Activated effector memory CD4-positive, alpha-beta T cell treated with anti-CD3 and anti-CD28 coated beads, Interleukin-2, amount 50 U/mL, for 16 hours (primary cell): ENCODE measurements around the gene CHD6.

Experiments used
- DNase-seq: peaks from one replicate; pipeline ENCODE4 v3.0.0-alpha.2; 2020

The CHD6 gene

GRCh38 chr20:41622584-41622983, 4.4 kb upstream of the CHD6 start:
- no peak for DNase-seq

DNA sequence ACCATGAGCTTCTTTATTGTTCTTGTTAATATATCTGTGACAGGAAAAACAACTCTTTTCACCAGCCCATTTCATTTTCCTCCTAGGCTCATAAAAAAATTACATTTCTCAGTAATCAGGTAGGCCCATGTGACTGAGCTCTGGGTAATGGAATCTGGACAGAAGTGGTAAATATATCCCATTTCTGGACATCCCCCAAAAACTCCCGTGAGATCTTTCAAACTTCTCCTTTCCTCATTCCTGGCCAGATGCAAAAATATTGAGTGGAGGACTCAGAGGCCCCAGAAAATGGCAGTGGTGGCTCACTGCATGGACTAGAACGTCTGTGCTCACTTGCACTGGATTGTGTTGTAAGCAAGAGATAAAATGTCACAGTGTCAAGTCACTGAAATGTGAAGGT, 3.8 kb upstream of the CHD6 start:
- DNase-seq = no peak

- DNase-seq = no peak
Observed at GRCh38 chr20:41621421-41621820, 3.2 kb upstream of the CHD6 start.

DNA sequence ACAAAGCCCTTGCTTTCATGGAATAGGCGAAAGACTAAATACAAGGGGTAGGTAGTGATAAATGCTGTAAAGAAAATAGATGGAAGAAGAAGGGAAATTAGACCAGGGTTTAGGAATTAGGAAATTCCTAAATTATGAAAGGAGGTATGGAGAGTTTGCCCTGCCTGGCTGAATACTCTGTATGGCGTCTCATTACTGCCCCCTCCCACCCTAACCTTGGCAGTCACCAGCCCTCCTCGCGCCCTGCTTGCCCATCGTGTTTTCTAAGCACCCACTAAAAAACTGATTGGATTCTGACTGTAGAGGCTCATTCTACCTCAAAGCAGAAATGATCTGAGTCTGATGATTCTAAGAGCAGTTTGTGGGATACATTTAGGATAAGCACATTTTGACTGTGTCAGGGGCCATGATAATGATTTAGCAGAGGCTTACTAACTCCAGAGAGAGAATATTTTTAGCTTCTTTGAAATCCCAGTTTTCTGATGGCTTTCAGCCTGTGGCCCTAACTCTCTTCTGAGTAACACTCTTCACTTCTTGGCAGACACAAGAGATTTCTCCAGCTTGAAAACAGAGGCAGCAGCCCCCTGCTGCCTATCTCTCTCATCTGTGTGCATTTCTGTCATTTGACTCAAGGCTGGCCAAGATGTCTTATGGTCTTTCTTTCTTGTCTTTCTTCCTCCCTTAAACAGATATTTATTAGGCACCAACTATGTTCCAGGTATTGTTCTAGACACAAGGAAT, 1.4 kb upstream of the CHD6 start:
- no peak for DNase-seq

- no peak for DNase-seq
Observed at GRCh38 chr20:41618807-41619311, 682 bp upstream of the CHD6 start.

- peak; percentile 80 for DNase-seq
Observed at GRCh38 chr20:41617059-41617901, 897 bp downstream of the CHD6 start.

DNA sequence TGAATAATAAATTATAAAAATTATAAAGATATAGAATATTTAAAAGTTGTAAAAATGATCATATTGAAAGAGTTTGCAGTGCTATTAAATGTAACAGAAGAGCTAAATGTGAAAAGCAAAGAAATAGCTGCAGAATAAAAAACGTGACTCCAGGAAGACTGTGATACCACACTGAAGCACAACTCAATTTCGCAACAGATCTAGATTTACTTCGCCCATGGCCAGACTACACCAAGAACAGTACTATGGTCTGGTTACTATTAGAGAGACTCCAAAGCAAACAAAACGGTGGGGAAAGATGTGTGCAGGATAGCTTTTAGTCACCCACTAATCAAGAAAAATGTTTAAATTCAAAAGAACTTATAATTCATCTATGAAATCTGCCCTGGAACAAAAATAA, 1.9 kb downstream of the CHD6 start:
- no peak for DNase-seq

DNA sequence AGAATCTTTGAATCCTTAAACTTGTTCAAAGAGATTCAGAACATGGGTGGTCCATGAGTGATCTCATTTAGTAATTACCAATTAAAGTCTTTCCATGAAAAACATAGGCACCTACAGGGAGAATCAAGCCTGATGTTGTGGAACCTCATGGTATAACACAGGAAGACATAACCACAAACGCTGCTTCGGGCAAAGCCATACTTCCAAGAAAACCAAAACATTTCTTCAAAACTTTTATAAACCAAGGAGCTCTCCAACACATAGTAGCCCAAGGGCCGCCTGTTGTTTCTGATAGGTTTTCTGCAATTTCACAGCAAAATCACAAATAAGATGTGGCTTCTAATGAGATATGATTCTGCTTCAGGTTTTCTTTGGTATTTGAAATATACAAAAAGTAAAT, 2.5 kb downstream of the CHD6 start:
- no peak for DNase-seq

GRCh38 chr20:41615110-41615509, 3.1 kb downstream of the CHD6 start:
- DNase-seq = no peak

GRCh38 chr20:41613321-41613720, 4.9 kb downstream of the CHD6 start:
- no peak for DNase-seq

DNA sequence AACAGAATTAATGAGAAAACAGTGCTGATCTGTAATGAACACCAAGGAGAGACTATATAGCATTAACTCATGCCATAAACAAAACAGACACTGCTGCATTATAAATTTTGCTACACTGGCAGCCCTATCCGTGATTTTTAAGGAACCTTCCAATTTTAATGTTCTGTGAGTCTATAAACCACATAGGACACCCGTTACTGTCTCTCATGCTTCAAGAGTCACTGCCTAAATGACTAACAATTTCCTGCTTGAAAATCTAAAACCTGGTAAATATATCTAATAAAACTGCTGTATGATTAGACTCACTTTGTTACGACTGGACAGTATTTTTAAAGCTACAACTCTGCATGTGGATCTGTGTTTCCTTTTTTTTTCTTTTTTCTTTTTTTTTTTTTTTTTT, 8.7 kb downstream of the CHD6 start:
- DNase-seq = no peak

DNA sequence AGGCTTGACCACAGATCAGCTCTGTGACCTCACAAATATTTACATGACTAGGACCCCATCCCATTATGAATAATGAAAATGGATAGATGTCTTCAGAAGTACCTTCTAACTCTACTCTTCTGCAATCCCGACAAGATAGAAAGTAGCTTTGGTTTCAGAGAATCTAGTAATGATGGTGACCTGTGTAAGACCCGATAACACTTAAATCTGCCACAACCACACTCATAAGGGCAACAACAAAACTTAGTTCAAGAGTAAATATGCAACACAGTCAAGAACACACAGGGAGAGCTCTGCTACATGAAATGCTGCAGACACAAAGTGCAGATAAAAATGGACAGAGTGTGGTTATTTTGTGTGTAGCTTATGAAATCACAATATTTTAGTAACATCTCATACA, 9.6 kb downstream of the CHD6 start:
- DNase-seq = no peak

DNA sequence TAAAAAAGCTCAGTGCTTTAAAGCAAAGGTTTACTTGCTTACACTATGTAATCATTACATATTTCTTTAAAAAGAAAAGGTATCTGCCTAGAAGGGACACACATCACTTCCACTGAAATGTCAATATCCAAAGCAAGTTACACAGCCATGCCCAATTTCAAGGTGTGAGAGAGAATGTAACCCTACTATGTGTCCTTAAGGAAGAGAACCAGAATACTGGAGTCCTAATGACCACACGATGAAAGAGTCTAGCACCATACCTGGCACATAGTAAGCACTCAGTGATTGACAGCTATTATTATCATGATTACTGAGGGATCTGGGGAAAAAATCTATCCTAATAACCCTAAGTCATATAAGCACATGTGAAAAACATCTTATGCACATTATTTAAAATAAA, 10.4 kb downstream of the CHD6 start:
- no peak for DNase-seq

DNA sequence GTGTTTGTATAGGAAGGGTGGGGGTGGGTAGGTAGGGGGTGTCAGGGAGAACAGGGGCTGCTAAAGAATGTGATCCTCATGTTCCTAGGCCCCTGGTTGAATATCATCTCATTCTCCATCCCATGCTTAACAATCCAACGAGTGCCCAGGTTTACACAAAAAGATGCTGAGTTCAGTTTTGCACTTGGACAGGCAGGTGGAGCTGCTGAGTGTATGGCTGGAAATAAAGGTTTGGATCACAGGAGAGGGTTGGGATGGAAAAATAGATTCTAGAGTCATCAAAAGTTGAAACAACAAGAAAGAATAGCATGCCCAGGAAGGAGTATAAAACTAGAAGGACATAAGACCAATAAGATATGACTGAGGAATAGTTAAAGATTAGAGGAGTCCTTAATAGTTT, 14.2 kb downstream of the CHD6 start:
- DNase-seq = no peak

DNA sequence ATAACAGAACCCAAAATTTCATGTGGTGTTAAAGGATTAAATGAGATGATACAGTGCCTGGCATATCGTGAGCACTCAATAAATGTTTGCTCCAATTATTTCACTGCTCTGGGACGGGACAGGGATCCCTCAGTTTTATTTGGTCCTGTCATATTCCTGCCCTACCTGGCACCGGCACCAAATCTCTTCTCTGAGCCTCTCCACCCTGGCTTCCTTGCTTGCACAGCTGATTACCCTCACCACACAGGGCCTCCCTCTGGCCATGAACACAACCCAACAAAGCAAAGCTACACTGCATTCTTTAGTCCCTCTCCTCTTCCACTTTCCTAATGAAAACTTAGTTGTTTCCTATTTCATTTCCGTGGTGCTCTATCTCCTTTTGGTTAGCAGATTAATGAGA, 16.4 kb downstream of the CHD6 start:
- no peak for DNase-seq

DNA sequence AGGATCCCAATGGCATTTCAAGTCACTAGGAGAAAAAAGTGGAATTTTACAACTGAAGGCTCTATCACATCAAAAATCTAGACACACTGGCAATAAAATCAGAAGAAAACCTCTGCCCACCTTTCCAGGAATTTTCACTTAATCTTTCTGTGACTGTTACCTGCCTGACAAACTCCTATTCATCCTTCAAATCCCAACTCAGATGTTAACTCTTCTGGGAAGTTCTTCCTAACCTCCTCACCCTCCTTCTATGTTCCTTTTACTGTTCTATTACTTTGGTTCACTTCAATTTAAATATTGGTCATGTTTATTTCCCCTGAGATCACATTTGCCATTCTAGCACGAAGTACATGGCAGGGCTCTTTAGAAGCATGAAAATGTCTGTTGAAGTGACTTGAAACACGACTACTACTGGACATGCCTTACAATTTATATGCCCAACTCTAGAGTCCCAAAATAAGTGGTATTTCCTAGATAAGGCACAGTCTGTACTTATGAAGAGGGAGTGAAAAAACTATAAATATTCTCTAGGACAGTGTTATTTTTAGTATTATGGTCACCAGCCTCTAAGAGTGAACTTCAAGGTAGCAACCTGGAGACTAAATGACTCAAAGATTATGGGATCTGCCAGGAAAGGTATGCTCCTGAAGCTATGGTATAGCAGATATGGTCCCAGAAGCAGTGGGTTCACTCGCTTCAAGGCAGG, 17.1 kb downstream of the CHD6 start:
- no peak for DNase-seq

- DNase-seq = no peak
Observed at GRCh38 chr20:41599699-41600104, 18.5 kb downstream of the CHD6 start.

GRCh38 chr20:41598719-41599118, 19.5 kb downstream of the CHD6 start:
- DNase-seq = no peak

- DNase-seq = no peak
Observed at GRCh38 chr20:41594514-41595322, 23.5 kb downstream of the CHD6 start.

GRCh38 chr20:41592516-41593216, 25.5 kb downstream of the CHD6 start:
- no peak for DNase-seq

GRCh38 chr20:41587956-41588355, 30.2 kb downstream of the CHD6 start:
- DNase-seq = no peak

- no peak for DNase-seq
Observed at GRCh38 chr20:41587523-41587922, 30.7 kb downstream of the CHD6 start.
